ENCODE results near the gene CDH23.
A peak's percentile ranks its signal among the peaks of the same experiment; 100 is the strongest.

CDH23 gene

DNA sequence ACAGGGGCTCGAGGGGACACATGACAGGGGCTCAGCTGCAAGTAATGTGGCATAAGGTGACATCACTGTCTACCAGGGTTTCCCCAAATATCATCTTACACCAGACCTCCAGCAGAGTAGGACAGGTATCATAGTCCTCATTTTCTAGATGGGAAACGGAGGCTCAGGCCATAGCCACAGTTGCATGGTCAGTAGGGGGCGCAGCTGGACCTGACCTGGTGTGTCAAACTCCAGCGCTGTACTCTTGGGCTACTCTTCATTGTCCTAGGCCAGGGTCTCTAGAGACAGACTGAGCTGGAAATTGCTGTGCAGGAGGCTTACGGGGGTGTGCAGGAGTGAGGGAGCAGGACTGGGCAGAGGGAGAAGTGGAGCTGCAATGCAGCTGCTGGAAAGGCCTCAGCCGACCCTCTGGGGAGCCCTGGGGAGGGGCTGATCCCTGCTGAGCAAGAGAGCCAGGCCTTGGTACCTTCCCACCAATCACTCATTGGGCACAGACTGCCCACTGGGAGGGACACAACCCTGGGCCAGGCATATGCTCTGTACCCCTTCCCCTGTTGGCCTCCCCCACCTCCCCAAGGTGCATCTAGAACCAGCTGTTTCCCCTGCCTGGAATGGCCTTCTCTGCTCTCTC, 89.9 kb downstream of the CDH23 start:
- peak in 3 of 14 donors; percentile 14 to 29 (median 19) for DNase-seq

DNA sequence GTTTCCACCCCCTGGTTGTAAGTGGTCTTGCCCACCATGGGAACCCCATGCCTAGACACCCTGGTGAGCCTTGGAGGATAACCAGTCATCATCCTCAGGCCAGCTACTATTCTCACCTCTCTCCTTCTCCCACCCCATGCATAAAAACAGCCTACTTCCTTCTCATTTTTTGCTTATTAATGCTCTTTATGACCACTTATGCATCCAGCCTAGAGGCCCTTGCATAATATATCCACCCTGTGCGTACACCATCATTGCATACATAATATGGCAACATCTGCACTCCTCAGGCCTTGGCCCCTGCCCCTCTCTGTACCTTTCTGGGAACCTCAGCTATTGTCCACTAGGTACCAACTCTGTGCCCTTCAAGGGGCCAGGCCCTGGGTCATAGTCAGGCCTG, 91.0 kb downstream of the CDH23 start:
- DNase-seq = no peak

DNA sequence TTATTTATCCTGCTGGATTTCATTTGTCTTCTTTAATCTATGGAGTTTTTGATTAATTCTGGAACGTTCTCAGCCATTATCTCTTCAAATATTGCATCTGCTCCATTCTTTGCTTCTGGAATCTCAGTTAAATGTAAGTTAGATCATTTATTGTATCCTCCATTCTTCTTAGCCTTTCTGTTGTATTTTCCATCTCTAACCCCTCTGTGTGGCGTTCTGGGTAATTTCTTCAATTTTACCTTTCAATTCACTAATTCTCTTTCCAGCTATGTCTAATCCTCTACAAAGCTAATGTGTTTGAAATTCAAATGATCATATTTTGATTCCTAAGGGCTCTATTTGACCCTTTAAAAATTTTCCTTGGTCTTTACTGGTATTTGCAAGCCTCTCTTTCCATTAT, 92.4 kb downstream of the CDH23 start:
- no peak for DNase-seq

DNA sequence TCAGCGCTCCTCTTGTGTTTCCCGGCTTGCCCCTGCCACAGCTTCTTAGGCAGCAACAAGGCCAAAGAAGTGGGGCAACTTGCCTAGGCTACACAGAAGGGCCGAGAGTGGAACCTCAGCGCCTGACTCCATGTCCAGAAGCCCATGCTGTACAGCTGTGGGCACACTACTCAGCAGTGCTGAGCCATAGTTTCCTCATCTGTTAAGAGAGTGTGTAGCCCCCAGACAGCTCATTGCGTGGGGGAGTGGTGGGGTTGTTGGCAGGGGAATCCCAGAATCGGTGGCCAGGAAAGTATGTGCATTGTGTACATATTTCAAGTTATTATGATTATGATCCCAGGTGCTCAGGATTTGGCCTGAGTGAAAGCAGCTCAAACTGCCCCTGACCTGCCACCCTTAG, 96.2 kb downstream of the CDH23 start:
- DNase-seq = no peak

DNA sequence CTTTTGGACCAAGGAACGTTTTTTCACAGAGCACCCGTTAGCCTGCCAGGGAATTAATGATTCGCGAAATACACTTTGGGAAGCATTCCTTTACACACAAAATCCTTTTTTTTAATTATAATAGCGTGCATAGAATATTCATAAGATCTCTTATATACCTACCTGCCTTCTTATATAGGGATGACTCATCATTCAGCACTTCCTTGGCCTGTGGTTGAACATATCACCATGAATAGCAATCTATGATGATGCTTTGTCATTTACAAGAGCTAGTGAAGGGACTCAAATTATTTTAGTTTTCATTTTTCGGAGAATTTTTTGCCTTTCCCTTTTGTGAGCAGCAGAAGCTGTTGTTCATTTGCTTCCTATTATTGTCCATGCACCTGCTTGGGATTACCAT, 97.0 kb downstream of the CDH23 start:
- no peak for DNase-seq

DNA sequence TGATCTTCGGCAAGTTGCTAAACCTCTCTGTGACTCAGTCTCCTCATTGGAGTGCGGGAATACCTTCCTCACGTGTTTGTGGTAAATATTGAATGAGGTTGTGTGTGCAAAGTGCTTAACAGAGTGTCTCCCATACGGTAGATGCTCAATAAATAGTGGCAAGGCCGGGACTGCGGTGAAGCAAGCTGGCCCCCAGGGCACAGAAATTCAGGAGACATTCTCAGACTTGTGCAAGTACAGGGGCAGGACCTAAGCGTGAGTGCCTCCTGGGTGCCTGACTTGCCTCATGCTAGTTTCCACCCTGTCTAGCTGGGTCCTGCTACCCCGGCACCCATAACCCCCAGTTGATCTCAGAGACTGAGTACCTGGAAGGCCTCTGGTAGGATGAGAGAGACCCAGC, 97.8 kb downstream of the CDH23 start:
- no peak for DNase-seq

DNA sequence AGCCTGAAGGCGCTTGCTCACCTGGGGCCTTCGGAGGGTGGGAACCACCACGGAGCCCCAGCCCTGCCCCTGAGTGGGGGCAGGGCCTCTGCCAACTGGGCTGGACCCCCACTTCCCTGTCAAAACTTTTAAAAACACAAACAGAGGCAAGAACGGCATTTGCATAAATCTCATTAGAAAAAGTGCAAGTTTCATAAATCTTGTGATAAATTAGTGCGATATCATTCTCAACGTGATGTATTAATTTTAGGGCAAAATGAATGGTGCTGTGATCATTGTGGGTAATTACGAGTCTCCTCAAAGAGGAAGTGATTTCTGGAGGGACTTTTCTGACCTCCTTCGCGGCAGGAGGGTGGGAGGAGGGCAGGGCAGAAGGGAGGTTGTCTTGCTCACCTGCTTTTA, 98.3 kb downstream of the CDH23 start:
- no peak for DNase-seq

DNA sequence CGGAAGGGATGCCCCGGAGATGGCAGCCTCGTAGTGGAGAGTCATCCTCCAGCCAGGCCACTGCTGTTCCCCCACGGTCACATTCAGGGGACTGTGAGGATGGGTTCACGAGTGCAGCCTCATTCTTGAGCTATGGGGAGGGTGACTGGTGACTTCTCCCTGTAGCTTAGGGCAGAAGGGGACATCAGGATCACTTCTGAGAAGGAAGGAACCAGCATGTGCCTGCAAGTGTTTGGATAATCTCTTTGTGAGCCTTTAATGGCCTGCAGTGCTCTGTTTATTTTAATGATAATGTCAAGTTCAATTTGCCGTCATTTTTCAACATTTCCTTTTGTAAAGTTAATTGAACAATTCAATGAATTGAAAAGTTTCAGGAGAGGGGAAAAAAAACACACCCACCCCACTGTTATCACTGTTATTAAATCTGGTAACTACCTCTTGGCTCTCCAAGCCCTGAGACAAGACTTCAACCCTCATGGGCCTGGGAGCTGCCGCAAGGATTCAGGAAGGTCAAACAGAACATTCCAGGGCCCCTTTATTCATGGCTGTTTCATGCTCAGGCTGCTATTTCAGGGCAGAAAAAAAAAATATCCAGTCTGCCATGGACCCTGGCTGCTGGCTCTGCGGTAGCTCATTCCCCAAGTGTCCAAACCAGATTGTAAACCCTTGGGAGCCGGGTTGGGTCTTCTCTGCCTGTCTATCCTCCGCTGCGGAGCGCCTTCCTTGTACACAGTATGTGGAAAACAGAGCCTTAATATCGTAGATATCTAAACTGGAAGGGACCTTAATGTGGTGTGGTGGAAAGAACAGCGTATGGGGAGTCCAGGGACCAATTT, 100.4 kb downstream of the CDH23 start:
- DNase-seq = no peak

DNA sequence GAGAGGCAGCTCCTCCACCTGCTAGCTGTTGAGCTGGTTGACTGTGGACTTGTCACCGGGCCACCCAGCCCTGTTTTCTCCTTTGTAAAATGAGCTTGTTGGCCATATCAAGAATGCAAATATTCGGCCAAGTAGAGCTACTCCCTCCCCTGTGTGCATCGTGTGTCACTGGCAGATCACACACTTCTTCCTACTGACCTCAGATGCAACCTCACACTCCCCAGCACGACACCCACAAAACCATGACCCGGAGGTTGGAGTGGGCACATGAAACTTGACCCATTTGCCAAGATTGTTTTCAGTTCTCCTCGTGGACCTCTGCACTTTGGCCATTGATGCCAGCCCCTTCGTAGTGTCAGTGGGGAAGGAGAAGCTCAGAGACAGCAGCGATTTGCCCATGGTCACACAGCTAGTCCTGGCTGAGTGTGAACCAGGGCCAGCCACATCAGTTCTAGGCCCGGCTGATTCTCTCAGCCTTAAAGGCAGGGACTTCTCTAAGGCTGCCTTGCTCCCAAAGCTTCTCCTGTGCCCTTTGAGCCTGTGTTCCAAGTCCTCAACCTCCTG, 101.1 kb downstream of the CDH23 start:
- no peak for DNase-seq

DNA sequence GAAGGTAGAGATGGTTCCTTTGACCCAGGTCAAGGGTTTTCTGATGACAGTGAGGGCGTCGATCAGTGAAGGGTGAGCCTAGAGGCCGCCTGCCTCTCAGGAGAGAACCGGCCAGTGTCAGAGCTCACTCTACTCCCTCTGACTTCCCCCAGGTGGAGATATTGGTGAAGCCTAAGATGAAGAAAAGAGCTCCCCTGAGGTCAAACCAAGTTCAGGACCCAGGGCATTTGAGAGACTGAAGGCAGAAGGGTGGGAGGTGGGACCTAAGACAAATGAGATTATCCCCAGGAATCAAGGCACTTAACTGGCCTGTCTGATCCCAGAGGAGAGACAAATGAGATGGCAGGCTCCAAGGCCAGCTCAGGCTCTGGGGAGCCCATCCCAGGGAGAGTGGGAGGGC, 104.7 kb downstream of the CDH23 start:
- DNase-seq = no peak

DNA sequence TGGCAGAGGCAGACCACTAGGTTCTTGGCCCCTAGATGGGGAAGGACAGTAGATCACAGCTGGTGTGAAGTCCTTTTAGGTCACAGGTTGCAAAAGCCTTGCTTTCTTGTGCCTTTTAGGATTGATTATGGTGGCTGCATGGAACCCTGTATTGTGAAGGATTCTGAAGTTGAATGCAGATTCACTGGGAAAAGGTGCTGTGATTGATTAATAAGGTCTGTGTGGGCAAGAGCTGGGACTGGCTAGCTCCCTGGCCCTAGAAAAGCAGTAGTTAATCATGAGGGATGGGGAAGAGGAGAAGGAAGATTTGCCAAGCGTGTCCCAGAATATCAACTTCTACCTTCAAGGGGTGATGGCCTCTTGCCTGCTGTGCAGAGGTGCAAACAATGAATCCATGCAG, 105.5 kb downstream of the CDH23 start:
- no peak for DNase-seq

DNA sequence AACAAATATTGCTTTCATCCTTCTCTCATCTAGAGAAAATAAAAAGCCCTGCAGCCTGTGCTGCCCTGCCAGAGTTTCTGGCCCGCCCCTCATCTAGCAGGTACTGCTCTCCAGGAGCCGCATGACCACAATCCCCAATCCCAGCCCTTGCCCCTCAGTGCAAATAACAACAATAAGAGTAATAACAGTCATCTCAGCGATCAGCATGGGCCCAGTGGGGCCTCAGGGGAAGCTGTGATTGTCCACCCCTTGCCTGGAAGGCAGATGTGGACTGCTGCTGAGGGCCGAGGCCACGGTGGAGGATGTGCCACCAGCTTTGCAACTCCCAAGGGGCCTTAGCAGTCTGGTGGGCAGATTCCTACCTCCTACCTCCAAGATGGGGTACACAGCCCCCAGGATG, 106.1 kb downstream of the CDH23 start:
- no peak for DNase-seq

DNA sequence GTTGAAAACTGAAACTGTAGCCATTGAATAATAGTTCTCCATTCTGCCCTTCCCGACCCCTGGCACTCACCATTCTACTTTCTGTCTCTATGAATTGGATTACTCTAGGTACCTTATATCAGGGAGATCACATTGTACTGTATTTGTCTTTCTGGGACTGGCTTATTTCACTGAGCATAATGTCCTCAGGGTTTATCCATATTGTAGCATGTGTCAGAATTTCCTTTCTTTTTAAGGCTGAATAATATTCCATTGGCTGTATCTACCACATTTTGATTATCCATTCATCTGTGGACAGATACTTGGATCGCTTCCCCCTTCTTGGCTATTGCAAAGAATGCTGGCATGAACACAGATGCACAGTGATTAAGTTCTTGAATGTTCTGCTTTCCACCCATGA, 107.4 kb downstream of the CDH23 start:
- DNase-seq = no peak

DNA sequence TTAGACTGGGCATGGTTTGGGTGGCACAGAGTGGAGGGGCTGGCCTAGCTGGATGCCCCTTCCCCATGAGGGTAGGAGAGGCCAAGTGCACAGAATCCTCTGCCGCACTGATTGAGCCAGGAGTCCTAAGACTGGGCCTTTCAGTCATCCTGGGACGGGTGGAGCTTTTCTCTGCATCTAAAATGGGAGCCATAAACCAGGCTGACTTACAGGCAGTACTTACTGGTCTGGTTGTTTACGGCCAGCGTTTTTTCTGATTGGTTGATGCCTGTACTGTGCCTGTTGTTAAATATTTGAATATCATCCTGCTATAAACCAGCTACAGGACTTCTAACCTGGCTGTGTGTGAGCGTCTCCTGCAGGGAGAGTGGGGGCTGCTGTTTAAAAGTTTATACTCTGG, 107.8 kb downstream of the CDH23 start:
- DNase-seq = no peak

DNA sequence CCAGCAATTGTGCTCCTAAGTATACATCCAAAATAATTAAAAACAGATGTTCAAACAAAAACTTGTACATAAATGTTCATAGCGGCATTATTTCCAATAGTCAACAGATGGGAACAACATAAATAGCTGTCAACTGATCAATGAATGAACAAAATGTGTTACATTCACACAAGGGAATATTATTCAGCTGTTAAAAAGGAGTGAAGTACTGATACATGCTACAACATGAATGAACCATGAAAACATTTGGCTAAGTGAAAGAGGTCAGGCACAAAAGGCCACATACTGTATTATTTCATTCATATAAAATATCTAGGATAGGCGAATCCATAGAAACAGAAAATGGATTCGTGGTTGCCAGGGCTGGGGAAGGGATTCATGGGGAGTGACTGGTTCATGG, 109.1 kb downstream of the CDH23 start:
- no peak for DNase-seq

DNA sequence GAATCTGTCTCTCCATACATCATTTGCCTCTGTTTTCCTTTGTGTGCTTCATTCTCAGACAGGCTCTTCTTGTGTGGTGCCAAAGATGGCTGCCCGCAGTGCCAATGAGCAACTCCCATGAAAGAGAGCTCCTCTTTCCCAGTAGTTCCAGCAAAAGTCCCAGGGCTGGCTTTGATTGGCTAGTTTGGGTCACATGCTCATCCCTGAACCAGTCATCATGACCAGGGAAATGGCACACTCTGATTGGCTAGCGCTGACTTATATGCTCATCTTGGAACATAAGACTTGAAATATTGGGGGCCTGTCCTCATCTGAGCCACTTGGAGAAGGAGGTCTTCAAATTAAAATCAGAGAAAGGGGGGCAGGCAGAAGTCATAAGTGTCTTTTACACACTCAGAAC, 112.7 kb downstream of the CDH23 start:
- no peak for DNase-seq

DNA sequence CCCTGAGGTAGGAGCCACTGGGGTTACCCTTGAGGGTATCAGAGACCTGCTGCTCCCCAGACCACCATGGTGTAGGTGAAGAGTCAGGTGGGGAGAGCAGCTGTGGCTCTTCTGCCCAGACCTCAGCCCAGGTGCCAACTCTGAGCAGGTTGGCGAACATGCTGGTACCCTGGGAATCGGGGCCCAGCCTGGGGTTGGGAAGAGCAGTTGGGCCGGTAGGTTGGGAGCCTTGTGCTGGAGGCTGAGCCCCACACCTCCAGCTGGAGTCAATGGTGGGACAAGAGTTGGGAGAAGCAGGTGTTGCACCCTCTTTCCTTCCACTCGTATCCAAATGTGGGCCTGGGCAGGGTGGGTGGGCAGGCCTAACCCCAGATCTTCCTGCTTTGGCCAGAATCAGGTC, 114.5 kb downstream of the CDH23 start:
- no peak for DNase-seq

DNA sequence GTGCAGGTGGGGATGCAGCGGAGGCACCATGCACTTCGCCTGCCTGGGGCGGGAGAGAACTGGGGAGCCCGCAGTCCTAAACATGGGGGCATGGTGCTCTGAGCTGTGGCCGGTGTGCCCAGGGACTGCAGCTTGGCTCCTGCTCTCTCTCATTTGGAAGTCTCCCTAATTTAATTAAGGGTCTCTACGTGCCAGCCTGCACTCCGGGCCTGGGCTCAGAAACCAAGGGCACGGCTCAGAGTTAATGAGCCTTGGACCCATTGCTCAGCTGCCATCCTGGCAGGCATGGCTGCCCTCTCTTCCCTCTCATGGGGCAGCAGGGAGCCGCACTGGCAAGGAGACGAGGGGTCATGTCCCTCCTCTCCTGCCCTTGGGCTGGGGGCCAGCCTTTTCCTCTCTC, 115.6 kb downstream of the CDH23 start:
- DNase-seq = peak in 1 of 14 donors; percentile 53

DNA sequence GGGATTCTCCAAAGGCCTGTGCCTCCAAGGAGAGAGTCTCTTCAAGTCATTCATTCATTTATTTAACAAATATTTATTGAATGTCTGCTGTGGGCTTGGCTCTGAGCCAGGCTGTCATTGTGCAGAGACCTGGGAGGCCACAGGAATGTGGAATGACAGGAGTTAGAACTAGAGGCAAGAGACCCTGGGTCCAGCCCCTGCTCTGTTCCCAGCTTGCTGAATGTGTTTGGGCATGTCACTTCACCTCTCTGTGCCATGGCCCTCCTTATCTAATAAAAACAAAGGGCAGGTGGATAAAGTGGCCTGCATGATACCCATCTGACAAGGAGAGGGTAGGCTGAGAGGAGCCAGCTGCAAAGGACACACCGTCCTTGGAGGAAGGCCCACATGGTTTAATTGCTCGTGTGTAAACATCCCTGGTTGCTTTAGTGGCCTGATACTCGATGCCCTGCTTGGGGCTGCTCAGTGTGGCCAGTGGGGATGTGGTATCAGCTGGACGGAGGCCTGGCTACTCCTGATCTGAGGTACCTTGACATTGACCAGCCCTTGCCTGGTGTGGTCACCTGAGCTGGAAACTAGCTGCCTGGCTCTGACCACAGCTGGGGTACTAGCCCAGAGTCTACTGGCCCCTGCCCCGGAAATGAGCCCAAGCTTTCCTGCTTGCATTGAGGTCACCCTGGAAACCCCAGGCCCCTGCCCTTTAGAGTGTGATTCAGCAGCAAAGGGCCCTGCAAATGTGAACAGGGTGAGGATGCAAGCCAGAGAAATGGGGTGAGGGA, 116.2 kb downstream of the CDH23 start:
- DNase-seq = no peak

DNA sequence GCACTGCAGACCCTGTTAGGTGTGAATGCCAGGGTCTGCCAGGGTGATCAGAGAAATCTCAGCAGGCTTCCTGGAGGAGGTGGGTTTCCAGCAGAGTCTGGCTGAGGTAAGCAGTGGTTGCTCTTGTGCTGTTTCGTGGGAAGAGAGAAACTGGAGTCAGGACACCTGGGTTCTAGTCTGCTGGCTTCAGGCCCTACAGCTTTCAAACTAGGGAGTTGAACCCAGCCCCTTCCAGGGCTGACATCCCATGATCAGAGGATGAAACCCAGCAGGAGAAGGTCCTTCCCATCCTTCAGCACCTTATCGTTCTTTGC, 116.8 kb downstream of the CDH23 start:
- DNase-seq = no peak

DNA sequence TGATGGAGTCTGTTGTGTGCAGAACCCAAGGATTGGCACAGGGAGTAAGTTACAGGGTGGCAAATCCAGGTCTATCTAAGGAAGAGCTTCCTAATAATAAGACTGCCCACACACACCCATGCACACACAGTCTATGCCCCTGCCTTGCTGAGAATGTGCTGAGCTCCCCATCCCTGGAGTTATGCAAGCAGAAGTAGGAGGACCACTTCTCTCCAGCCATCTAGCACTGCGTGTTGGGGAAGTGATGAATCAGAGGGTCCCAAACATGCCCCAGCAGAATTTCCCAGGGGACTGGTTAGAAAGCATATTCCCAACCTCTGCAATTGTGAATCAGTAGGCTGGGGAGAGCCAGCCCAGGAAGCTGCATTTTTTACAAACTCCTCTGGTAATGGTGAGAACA, 117.2 kb downstream of the CDH23 start:
- DNase-seq = no peak

DNA sequence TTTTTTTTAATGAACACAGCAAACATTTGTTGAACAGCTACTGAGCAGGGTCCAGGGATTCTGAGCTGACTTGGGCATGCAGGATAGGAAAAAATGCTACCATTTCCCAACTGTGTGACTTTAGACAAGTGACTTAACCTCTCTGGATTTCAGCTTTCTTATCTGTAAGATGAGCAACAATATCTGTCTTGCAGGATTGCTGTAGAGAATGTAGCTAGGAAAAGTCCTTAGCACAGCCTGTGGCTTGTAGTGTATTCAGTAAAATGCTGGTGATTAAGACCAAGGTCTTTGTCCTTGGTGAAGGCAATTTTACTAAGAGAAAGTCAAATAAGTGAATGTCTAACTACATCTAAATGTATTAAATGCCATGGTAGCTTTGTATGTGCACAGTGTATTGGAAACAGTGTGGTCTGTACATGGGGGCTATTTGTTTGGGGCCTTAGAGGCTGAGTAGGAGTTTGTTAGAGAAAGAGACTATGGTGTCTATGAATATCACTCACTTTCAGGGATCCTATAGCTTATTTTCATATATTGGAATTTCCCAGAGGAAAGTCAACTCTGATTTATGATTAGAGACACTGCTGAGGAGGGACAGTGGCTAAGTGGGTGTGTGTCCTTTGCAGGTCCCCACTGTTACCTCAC, 118.9 kb downstream of the CDH23 start:
- DNase-seq = no peak

DNA sequence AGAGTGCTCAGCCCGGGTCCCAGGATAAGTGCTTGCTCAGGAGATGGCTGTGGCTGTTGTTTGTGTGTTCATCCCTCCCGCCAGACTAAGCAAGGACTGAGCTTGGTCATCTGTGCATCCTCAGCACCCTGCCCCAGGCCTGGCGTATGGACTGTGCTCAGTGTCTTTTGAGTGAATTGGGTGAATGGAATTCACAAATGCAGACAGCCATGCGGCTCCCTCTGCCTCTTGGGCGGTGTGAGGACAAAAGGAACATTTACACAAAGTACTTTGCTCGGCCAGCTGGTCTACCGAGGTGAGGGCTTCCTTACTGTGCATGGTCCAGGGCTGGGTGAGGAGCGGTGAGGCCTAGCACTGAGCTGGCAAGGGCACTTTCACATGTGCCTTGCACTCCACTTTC, 120.2 kb downstream of the CDH23 start:
- no peak for DNase-seq

Measured in C1 segment of cervical spinal cord (tissue), 14 donors.